ENCODE measurements around the gene SGMS1. TPM values are rescaled to one million over a fixed set of nuclear protein-coding genes. Genes with fewer than 3 reads are reported as not detected.
A peak's percentile ranks its signal among the peaks of the same experiment; 100 is the strongest.

Gene SGMS1
- total RNA-seq, 1 experiment from 2014 or later: 24.7 TPM

DNA sequence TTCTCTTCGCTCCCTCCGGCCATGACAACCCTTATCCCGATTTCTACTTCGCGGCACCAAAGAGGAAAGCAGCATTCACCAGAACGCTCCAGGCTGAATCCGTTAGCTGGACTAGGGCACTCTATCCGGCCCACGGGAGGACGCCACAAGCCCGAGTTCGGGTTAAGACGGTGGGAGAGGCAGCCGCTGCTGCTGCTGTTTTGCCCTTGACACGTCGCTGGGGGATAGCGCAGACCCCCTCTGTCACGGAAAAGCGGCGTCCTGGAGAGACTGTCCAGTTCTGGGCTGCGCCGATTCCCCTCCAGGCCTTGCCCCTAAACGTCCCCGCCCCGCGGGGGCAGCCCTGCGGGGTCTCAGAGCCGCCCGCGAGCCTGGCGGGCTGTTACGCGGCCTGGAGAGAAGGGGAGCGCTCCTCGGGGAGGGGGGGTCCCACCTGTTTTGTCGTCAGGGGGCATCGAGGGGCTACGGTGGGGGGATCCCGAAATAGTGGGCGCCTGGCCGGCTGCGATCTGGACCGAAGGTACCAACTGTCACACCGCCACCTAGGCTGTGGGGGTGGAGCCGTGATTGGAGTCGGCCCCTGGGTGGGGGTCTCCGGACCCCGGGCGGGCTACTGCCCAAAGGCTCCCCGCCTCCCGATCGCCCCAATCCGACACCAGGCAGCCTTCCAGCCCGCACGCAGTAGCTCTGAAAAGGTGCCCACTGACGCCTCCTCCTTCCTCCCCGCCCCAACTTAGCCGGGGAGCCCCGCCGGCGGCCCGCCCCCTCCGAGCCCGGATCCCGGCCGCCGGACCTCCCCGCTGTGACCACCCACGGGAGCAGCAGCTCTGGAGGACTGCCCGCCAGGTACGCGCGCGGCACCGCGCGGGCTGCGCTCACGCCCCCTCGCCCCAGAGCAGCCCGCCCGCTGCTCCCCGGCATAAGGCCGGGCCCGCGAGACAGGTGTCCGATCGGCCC lies 772 bp downstream of the SGMS1 start:
- no peak for DNase-seq (ENCODE audit: unreplicated experiment)
- Mint-ChIP-seq H3K4me3 (ENCODE audit: unreplicated experiment) (peak overlapping the region; percentile 82), H3K27me3 (ENCODE audit: insufficient read depth, unreplicated experiment) (no peaks in the 10 kb centered on the region), H3K4me1 (ENCODE audit: insufficient read depth, unreplicated experiment) (peaks cover 21% of the 10 kb centered on the region), H3K36me3 (ENCODE audit: insufficient read depth, unreplicated experiment) (peaks cover 7% of the 10 kb centered on the region), H3K9me3 (ENCODE audit: unreplicated experiment) (no peaks in the 10 kb centered on the region), H3K27ac (ENCODE audit: low read depth, unreplicated experiment) (peak overlapping the region; percentile 96)
- POLR2A ChIA-PET: interaction anchor here (0.8 to 8.3 kb wide), 30 partner anchors 10 to 1640 kb away, joined by 3 to 167 read pairs (median 4); partner anchors contain the start of genes ERCC6 and WASHC2A
- TF ChIP-seq, protein P1, sequence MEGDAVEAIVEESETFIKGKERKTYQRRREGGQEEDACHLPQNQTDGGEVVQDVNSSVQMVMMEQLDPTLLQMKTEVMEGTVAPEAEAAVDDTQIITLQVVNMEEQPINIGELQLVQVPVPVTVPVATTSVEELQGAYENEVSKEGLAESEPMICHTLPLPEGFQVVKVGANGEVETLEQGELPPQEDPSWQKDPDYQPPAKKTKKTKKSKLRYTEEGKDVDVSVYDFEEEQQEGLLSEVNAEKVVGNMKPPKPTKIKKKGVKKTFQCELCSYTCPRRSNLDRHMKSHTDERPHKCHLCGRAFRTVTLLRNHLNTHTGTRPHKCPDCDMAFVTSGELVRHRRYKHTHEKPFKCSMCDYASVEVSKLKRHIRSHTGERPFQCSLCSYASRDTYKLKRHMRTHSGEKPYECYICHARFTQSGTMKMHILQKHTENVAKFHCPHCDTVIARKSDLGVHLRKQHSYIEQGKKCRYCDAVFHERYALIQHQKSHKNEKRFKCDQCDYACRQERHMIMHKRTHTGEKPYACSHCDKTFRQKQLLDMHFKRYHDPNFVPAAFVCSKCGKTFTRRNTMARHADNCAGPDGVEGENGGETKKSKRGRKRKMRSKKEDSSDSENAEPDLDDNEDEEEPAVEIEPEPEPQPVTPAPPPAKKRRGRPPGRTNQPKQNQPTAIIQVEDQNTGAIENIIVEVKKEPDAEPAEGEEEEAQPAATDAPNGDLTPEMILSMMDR (IDR thresholded peaks at IDR 0.05; ENCODE audit: unreplicated experiment): no peak
- intact Hi-C loops (cut with micrococcal nuclease): loop anchor here (1.0 to 10.0 kb wide), 4 partner anchors 18 to 311 kb away; partner anchors contain the start of gene ASAH2B
- CTCF ChIA-PET: interaction anchor here (0.6 to 5.0 kb wide), 11 partner anchors 18 to 305 kb away, joined by 3 to 51 read pairs (median 4); no protein-coding TSS in a partner anchor
- no TSS peak for BruUV-seq (replicated peaks)

GRCh38 chr10:50621968-50622705 lies 1.6 kb downstream of the SGMS1 start:
- Mint-ChIP-seq H3K27ac (ENCODE audit: low read depth, unreplicated experiment) (peak overlapping the region; percentile 37), H3K27me3 (ENCODE audit: insufficient read depth, unreplicated experiment) (no peaks in the 10 kb centered on the region), H3K4me3 (ENCODE audit: unreplicated experiment) (peak overlapping the region; percentile 82), H3K4me1 (ENCODE audit: insufficient read depth, unreplicated experiment) (peaks cover 21% of the 10 kb centered on the region), H3K9me3 (ENCODE audit: unreplicated experiment) (no peaks in the 10 kb centered on the region), H3K36me3 (ENCODE audit: insufficient read depth, unreplicated experiment) (peaks cover 7% of the 10 kb centered on the region)
- peak; percentile 96 for DNase-seq (ENCODE audit: unreplicated experiment)
- intact Hi-C loops (cut with micrococcal nuclease): loop anchor here (1.0 to 10.0 kb wide), 4 partner anchors 17 to 310 kb away; partner anchors contain the start of gene ASAH2B
- no TSS peak for BruUV-seq (replicated peaks)
- CTCF ChIA-PET: interaction anchor here (0.6 to 5.0 kb wide), 20 partner anchors 10 to 1902 kb away, joined by 3 to 51 read pairs (median 5); no protein-coding TSS in a partner anchor
- POLR2A ChIA-PET: interaction anchor here (0.8 to 8.3 kb wide), 30 partner anchors 9 to 1641 kb away, joined by 3 to 167 read pairs (median 4); partner anchors contain the start of gene WASHC2A
- TF ChIP-seq, protein P1 (IDR thresholded peaks at IDR 0.05; ENCODE audit: unreplicated experiment): no peak

DNA sequence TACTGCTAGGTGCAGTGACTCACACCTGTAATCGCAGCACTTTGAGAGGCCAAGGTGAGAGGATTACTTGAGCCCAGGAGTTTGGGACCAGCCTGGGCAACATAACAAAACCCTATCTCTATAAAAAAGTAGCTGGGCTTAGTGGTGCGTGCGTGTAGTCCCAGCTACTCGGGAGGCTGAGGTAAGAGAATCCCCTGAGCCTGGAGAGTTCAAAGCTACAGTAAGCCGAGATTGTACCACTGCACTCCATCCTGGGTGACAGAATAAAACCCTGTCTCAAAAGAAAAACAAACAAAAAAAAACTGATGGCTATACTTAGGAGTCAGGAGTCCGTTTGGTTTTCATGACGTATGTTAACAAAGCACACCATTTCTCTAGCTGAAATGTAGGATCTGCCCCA lies 2.9 kb downstream of the SGMS1 start:
- POLR2A ChIA-PET: interaction anchor here (0.6 to 8.3 kb wide), 12 partner anchors 7 to 1638 kb away, joined by 3 to 167 read pairs (median 5); no protein-coding TSS in a partner anchor
- H3K9me3 Mint-ChIP-seq (ENCODE audit: unreplicated experiment): no peaks in the 10 kb centered on the region
- CTCF ChIA-PET: interaction anchor here (1.0 to 5.0 kb wide), 17 partner anchors 9 to 203 kb away, joined by 3 to 51 read pairs (median 5); no protein-coding TSS in a partner anchor
- no peaks in the 10 kb centered on the region for H3K27me3 Mint-ChIP-seq (ENCODE audit: insufficient read depth, unreplicated experiment)
- DNase-seq (ENCODE audit: unreplicated experiment): no peak
- intact Hi-C loops (cut with micrococcal nuclease): loop anchor here (5.0 to 10.0 kb wide), 2 partner anchors 114 to 309 kb away; partner anchors contain the start of gene ASAH2B
- no peak overlapping the region for H3K4me3 Mint-ChIP-seq (ENCODE audit: unreplicated experiment)
- TF ChIP-seq, protein P1 (IDR thresholded peaks at IDR 0.05; ENCODE audit: unreplicated experiment): no peak
- no TSS peak for BruUV-seq (replicated peaks)
- H3K4me1 Mint-ChIP-seq (ENCODE audit: insufficient read depth, unreplicated experiment): peaks cover 21% of the 10 kb centered on the region
- H3K36me3 Mint-ChIP-seq (ENCODE audit: insufficient read depth, unreplicated experiment): peaks cover under 1% of the 10 kb centered on the region
- no peak overlapping the region for H3K27ac Mint-ChIP-seq (ENCODE audit: low read depth, unreplicated experiment)

Data from MCF 10A (cell line).